SU-DHL-6 (cell line): ENCODE data around the gene AKAP12.

Experiments
- EZH2phosphoT487 ChIP-seq: fragments of 200-600 bp; sonication (generic), shearing (Covaris generic); conservative IDR thresholded peaks from 2 replicates; pipeline ENCODE4 v1.6.1; 2018; ENCODE audit warnings: mild to moderate bottlenecking, antibody characterized with exemption, low read length, moderate library complexity, mixed read lengths
- TF ChIP-seq, protein P1 (sequence below): fragments of 200-600 bp; sonication (generic); IDR thresholded peaks from one replicate; pipeline ENCODE4 v1.5.1; 2017; ENCODE audit warnings: antibody characterized with exemption, mild to moderate bottlenecking, low read length, moderate library complexity; ENCODE audit not compliant: insufficient read depth, poor library complexity, severe bottlenecking

DNA sequence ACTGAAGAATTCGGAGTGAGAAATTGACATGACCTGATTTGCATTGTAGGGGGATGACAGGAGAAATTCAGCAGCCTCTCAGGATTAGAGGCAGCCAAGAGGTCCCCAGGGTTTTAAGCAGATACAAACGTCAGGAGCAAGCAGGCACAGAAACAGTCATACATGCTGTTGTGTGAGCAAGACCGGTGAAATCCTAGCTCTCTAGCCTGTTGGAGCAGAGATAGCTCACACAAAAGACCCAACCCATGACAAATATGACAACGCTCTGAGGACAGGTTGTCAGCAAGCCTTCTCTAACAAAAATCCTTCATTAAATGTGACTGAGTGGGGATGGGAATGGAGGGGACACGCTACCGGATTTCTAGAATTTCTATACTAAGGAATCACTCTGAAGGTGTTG lies 23.0 kb upstream of the AKAP12 start:
- TF ChIP-seq, protein P1, sequence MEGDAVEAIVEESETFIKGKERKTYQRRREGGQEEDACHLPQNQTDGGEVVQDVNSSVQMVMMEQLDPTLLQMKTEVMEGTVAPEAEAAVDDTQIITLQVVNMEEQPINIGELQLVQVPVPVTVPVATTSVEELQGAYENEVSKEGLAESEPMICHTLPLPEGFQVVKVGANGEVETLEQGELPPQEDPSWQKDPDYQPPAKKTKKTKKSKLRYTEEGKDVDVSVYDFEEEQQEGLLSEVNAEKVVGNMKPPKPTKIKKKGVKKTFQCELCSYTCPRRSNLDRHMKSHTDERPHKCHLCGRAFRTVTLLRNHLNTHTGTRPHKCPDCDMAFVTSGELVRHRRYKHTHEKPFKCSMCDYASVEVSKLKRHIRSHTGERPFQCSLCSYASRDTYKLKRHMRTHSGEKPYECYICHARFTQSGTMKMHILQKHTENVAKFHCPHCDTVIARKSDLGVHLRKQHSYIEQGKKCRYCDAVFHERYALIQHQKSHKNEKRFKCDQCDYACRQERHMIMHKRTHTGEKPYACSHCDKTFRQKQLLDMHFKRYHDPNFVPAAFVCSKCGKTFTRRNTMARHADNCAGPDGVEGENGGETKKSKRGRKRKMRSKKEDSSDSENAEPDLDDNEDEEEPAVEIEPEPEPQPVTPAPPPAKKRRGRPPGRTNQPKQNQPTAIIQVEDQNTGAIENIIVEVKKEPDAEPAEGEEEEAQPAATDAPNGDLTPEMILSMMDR = no peak
- TF ChIP-seq EZH2phosphoT487 = no peak
